ENCODE data around the gene CCDC188. TPM values are rescaled to one million over a fixed set of nuclear protein-coding genes. Genes with fewer than 3 reads are reported as not detected.
A peak's percentile ranks its signal among the peaks of the same experiment; 100 is the strongest.

The CCDC188 gene
- total and polyA plus RNA-seq, 2 of the 13 experiments (the other 11 are each of a cell fraction or from before 2014, with no cell fraction given), result not detected

- peak; percentile 99 for TF ChIP-seq ZBTB14 (CRISPR knock-in tag; IDR thresholded peaks at IDR 0.05)
- TF ChIP-seq GZF1 (CRISPR knock-in tag; IDR thresholded peaks at IDR 0.05), result no peak
- no peak for TF ChIP-seq THYN1 (CRISPR knock-in tag; IDR thresholded peaks at IDR 0.05; ENCODE audit: borderline replicate concordance, low read depth)
- TF ChIP-seq ZNF614 (CRISPR knock-in tag; IDR thresholded peaks at IDR 0.05; ENCODE audit: borderline replicate concordance), result peak; percentile 93
- TF ChIP-seq MAF1 (CRISPR knock-in tag; IDR thresholded peaks at IDR 0.05; ENCODE audit: borderline replicate concordance), result no peak
- TF ChIP-seq ZNF512B (CRISPR knock-in tag; IDR thresholded peaks at IDR 0.05; ENCODE audit: borderline replicate concordance), result no peak
- peak; percentile 63; the same call in 1 of the 2 replicates for TF ChIP-seq SP5 (CRISPR knock-in tag; IDR thresholded peaks at IDR 0.05; ENCODE audit: borderline replicate concordance, low read depth)
- peak; percentile 62 for TF ChIP-seq PPARG (CRISPR knock-in tag; conservative IDR thresholded peaks at IDR 0.05)
- TF ChIP-seq SMARCC2 (IDR thresholded peaks at IDR 0.05), result no peak
- no peak for TF ChIP-seq PREB (CRISPR knock-in tag; IDR thresholded peaks at IDR 0.05)
- no peak for TF ChIP-seq ZBTB4 (CRISPR knock-in tag; IDR thresholded peaks at IDR 0.05; ENCODE audit: borderline replicate concordance)
- TF ChIP-seq KMT2A (CRISPR knock-in tag; IDR thresholded peaks at IDR 0.05), result peak; percentile 22; the same call in 1 of the 2 replicates
- TF ChIP-seq SOX13 (IDR thresholded peaks at IDR 0.05), result no peak
- peak in 1 of 2 experiments; percentile 69; a peak in 2 of 4 replicates for TF ChIP-seq SOX13 (CRISPR knock-in tag; conservative IDR thresholded peaks at IDR 0.05 in 1 of 2, IDR thresholded peaks at IDR 0.05 in 1 of 2)
- TF ChIP-seq NKX3-1 (CRISPR knock-in tag; IDR thresholded peaks at IDR 0.05), result peak; percentile 90
- TF ChIP-seq GLMP (CRISPR knock-in tag; IDR thresholded peaks at IDR 0.05; ENCODE audit: borderline replicate concordance), result no peak
- no peak for TF ChIP-seq JUND (CRISPR knock-in tag; IDR thresholded peaks at IDR 0.05)
- TF ChIP-seq MTERF4 (CRISPR knock-in tag; IDR thresholded peaks at IDR 0.05), result peak; percentile 72; the same call in 1 of the 2 replicates
These were observed 33.8 kb downstream of the CCDC188 start, which contains the start of gene TRMT2A (continued) for GRCh38 chr22:20116951-20117632.
